ENCODE data around the gene CARNS1. TPM values are rescaled to one million over a fixed set of nuclear protein-coding genes. Genes with fewer than 3 reads are reported as not detected.

CARNS1 gene
- total and polyA plus RNA-seq, 2 of the 8 experiments (the other 6 are each of a cell fraction or from before 2014, with no cell fraction given), result 0.82 to 1.1 TPM

DNA sequence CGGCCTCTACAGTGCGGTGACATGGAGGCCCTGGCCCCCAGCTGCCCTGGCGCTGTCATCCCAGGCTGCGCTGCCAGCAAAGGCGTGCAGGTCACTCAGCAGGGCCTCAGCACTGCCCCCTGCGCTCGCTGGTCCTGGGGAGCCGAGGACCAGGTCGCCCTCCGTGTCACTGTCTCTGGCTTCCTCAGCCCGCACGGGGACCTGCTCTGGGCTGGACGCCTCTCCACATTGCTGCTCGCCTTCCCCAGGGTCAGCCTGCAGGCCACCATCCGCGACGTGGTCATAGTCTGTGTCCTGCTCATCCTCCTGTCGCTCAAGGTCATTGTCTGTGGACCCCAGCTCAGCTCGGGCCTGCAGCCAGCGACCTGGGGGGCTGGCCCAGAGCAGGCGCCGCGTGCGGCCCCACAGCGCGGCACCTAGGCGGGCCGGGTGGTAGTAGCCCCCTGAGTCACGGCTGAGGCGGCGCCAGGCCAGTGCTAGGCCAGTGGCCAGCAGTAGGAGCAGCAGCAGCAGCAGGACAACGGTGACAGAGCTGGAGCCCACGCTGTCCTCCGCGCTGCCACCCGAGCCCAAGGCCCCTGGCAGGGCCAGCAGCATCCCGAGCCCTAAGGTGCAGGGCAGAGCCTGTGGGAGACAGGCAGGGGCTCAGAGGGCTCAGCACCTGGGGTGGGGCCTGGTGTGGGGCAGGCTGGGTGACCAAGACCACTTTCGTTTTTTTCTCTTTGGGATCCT is 20.4 kb downstream of the CARNS1 start:
- H3K23me2 ChIP-seq (ENCODE audit: low read depth, low read length), result no peaks in the 10 kb centered on the region
- H3K4me3 ChIP-seq (ENCODE audit: extremely low read depth in 1 of 4, insufficient read depth in 2 of 4, low read depth in 3 of 4, low read length in 4 of 4), result no peak overlapping the region
- H4K20me1 ChIP-seq (replicated peaks in 1 of 2; ENCODE audit: control insufficient read depth in 1 of 2, insufficient read depth in 2 of 2, low read length in 2 of 2), result peaks cover 0 to 21% of the 10 kb centered on the region in 2 experiments
- H2BK15ac ChIP-seq (ENCODE audit: low read length), result peak overlapping the region; percentile 61; the same call in 1 of the 2 replicates
- H2BK5ac ChIP-seq (ENCODE audit: low read depth, low read length), result peak overlapping the region; percentile 87
- H3K23ac ChIP-seq (ENCODE audit: insufficient read length), result no peak overlapping the region
- no peak for DNase-seq (ENCODE audit: low read depth in 1 of 2, low spot score in 2 of 2)
- H3K4me1 ChIP-seq (replicated peaks in 1 of 4; ENCODE audit: control insufficient read depth in 3 of 4, insufficient read depth in 4 of 4, low read length in 3 of 4), result peaks cover 0 to 17% (median 14%) of the 10 kb centered on the region in 4 experiments; a peak in 6 of 7 replicates
- no peak overlapping the region for H2BK20ac ChIP-seq (ENCODE audit: low read length)
- H3K14ac ChIP-seq (ENCODE audit: insufficient read length), result no peak overlapping the region
- H2AK5ac ChIP-seq (ENCODE audit: low read depth, low read length), result peak overlapping the region; percentile 60; the same call in 1 of the 2 replicates
- no peak overlapping the region for H3K4ac ChIP-seq (replicated peaks; ENCODE audit: insufficient read length, low read depth, low read length)
- H3K79me2 ChIP-seq (ENCODE audit: control insufficient read depth in 1 of 2, insufficient read depth in 2 of 2, low read length in 2 of 2), result no peaks in the 10 kb centered on the region
- peaks cover 6 to 31% (median 16%) of the 10 kb centered on the region in 4 experiments for H3K36me3 ChIP-seq (ENCODE audit: control insufficient read depth in 2 of 4, insufficient read depth in 4 of 4, low read length in 3 of 4)
- H4K5ac ChIP-seq (ENCODE audit: insufficient read length, low read depth, low read length), result peak overlapping the region; percentile 43
- ChIA-PET CTCF (ENCODE audit: partially characterized antibody) (interaction anchor here (0.6 to 1.8 kb wide), 3 partner anchors 43 to 57 kb away, joined by 3 to 5 read pairs (median 3); no protein-coding TSS in a partner anchor), POLR2A (ENCODE audit: partially characterized antibody) (interaction anchor here (0.7 to 12.5 kb wide), 18 partner anchors 8 to 83 kb away, joined by 3 to 104 read pairs (median 6); partner anchors contain the start of genes CABP4, CARNS1, GPR152 and POLD4)
- TF ChIP-seq POLR2A (IDR thresholded peaks at IDR 0.05; ENCODE audit: control extremely low read depth in 1 of 2, low read depth in 2 of 2, low read length in 2 of 2), result peak in 1 of 2 experiments; percentile 43; a peak in 1 of 3 replicates
- TF ChIP-seq, protein P1, sequence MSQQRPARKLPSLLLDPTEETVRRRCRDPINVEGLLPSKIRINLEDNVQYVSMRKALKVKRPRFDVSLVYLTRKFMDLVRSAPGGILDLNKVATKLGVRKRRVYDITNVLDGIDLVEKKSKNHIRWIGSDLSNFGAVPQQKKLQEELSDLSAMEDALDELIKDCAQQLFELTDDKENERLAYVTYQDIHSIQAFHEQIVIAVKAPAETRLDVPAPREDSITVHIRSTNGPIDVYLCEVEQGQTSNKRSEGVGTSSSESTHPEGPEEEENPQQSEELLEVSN (IDR thresholded peaks at IDR 0.05), result no peak
- no peaks in the 10 kb centered on the region for H3K27me3 ChIP-seq (replicated peaks in 1 of 4; ENCODE audit: control insufficient read depth in 3 of 4, extremely low read depth in 1 of 4, insufficient read depth in 3 of 4, low read length in 3 of 4)
- H3K56ac ChIP-seq (replicated peaks; ENCODE audit: insufficient read length, low read depth, low read length), result no peak overlapping the region
- no peak for FAIRE-seq
- peak overlapping the region; percentile 80 for H3K27ac ChIP-seq (ENCODE audit: low read depth, low read length)
- WGBS, 2 experiments (ENCODE audit: extremely low coverage in 1 of 2, insufficient coverage in 1 of 2, insufficient read length in 1 of 2, insufficient replicate concordance in 2 of 2, low coverage in 1 of 2, low lambda C conversion rate in 2 of 2, missing lambda C conversion rate in 1 of 2), result 90% methylated on average over 37 of the region's 38 CpGs; no CpG with 5 or more reads in 1 of the 2 experiments
- no peak overlapping the region for H2AFZ ChIP-seq (ENCODE audit: low read length)
- H2BK12ac ChIP-seq (ENCODE audit: low read depth, low read length), result peak overlapping the region; percentile 87
- no peak overlapping the region for H3K18ac ChIP-seq (ENCODE audit: extremely low read depth, low read length)
- H3K9me3 ChIP-seq (ENCODE audit: insufficient read depth in 2 of 2, low read depth in 1 of 2, low read length in 1 of 2), result no peaks in the 10 kb centered on the region
- H2BK120ac ChIP-seq (replicated peaks; ENCODE audit: low read depth, low read length), result no peak overlapping the region
- H3K4me2 ChIP-seq (ENCODE audit: insufficient read depth in 1 of 2, low read depth in 2 of 2, low read length in 2 of 2), result no peak overlapping the region
- peak overlapping the region; percentile 73 for H4K91ac ChIP-seq (replicated peaks; ENCODE audit: insufficient read length, low read length)
- H3K9ac ChIP-seq (replicated peaks in 1 of 4; ENCODE audit: extremely low read depth in 1 of 4, low read depth in 3 of 4, low read length in 3 of 4), result 0 out of 7 replicates have a peak overlapping the region, but pooled peaks of 2 of the 4 experiments have one; percentile 6 to 22
- no peaks in the 10 kb centered on the region for H3K79me1 ChIP-seq (ENCODE audit: low read depth, low read length)
- H4K8ac ChIP-seq (ENCODE audit: extremely low read depth, insufficient read depth, low read length), result peak overlapping the region; percentile 51; the same call in 1 of the 2 replicates
